NCI-H2029 treated with DMSO at 0.1 percent for 48 hours (cell line): Measurements from ENCODE around the gene MSRB2.

Source experiments
- DNase-seq: peaks from one replicate; lab custom pipeline; 2025; lab: John Stamatoyannopoulos, UW

The MSRB2 gene

DNA sequence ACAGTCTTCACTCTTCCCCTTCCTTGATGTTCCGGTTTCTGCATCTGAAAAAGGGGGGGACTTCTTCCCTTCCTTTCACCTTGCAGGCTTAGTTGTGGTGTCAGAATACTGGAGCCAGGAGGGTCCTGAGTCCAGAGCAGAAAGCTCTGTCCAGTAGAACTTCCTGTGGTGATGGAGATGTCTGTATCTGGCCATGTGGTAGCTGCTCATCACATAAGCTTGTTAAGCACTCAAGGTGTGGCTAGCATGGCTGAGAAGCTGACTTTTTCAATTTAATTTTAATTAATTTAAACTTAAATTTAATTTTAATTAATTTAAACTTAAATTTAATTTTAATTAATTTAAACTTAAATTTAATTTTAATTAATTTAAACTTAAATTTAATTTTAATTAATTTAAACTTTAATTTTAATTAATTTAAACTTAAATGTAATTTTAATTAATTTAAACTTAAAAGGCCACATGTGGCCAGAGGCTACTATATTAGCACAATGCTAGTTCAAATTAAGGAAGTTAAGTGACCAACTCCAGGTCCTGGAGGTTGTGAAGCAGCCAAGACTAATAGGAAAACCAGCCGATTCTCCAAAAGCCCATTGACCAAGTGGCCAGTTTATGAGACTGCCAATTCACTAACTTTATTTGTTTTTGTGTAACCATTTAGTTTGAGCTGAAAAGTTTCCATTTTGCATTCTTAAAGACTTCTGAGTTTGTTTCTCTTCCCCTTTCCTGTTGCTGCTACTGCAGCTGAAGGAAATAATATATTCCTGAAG, 16.3 kb downstream of the MSRB2 start:
- no peak for DNase-seq

DNA sequence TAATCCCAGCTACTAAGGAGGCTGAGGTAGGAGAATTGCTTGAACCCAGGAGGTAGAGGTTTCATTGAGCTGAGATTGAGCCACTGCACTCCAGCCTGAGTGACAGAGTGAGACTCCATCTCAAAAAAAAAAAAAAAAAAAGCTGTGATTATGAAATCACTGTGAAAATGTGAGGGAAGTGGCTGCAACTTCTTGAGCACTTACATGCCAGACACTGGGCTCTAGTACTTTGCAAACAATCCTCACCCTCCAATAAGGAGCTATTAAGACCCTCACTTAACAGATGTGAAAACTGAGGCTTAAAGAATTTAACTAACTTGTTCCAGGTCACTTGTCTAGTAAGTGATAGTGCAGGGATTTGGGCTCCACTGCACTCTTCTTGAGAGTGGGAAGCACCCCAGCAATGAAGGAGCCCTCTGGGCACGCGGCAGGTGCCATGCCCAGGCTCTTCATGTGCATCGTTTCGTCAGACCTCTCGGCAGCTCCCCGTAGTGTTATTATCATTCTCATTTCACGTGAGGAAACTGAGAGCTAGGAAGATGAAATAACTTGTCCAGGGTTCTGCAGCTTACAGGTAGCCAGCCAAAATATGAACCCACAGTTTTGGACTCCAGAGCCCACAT, 19.0 kb downstream of the MSRB2 start:
- no peak for DNase-seq

DNA sequence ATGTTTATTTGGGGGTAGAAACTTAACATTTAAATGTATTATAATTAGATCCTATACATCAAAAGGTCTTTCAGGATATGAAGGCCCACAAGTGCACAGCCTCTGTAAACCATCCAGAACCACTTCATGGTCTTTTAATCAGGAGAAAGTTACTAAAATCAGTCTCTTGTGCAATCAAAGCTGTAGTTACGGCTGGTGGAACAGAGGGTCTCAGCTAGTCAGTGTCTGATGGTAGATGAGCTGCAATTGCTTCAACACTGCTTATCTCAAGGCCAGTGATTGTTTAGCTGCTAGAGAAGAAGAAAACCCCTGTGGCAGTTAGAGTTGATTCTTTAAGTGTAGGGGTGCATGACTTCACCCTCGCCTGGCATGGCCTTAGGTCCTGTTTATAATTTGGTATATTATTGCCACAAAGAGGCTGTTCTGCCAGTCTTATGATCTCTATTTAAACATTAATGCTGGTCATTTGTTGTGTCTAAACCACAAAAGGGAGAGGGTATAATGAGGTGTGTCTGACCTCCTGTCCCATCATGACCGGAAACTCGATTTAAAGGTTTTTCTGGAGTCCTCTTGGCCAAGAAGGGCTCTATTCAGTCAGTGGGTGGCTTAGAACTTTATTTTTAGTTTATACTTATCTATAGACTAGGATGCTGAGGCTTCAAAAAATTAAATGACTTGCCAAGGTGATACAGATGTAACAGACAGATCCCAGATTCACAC, 21.3 kb downstream of the MSRB2 start:
- DNase-seq = no peak

DNA sequence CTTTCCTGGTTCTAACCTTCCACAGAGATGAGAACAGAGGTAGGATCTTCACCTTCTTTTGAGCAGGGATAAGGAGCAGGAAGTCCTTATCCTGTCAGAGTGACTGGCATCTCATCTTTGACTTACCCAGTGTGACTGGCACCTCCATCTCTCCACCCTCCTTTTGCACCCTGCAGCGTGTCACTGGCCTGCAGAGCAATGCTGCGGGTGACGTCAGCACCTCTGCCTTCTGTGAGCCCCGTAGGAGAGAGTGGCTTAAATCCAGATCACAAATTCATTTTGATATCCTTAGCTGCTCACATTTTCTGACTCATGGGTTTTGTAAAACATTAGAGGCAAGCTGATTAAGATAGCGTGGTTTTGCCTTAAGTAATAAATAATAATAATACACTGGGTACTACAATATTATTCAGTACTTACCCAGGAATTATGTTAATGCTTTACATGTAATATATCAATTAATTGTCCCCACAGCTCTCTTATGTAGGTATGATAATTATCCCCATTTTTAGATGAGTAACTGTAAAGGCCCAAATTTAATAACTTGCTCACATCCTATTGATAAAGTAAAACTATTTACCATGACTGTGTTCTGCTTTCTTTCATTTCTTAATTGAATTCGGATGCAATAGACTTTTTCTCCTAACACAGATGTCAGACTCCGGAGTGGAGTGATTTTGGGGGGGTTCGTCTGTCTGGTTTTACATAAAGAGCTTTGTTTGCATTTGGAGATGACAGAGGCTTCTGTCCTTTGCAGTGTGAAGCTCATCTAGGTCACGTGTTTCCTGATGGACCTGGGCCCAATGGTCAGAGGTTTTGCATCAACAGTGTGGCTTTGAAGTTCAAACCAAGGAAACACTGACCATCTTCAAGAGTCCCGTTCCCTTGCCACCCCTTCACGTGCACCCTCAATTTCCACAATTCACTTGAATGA, 24.9 kb downstream of the MSRB2 start:
- no peak for DNase-seq

DNA sequence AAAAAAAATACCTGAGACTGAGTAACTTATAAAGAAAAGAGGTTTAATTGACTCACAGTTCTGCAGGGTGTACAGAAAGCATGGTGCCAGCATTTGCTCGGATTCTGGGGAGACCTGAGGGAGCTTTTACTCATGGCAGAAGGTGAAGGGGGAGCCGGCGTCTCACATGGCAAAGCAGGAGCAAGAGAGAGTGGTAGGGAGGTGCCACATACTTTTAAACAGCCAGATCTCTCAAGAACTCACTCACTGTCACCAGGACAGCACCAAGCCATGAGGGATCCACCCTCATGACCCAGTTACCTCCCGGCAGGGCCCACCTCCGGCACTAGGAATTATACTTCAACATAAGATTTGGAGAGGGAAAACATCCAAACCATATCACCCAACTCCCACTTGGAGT, 25.8 kb downstream of the MSRB2 start:
- no peak for DNase-seq

DNA sequence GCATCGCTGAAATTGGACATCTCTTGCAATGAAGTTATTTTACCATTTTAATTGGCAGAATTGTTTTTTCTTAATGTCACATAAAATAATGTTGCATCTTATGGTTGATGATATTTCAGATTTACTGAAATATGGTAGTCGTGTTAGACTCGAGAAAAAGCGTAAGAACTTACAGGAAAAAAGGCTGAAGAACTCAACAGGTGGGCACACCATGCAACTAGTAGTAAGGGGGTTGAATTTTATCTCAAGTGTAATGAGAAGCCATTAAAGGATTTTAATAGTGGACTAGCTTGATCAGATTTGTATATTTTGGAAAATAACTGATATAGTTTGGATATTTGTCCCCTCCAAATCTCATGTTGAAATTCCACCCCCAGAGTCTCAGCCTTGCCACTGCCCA, 41.1 kb downstream of the MSRB2 start:
- DNase-seq = no peak

DNA sequence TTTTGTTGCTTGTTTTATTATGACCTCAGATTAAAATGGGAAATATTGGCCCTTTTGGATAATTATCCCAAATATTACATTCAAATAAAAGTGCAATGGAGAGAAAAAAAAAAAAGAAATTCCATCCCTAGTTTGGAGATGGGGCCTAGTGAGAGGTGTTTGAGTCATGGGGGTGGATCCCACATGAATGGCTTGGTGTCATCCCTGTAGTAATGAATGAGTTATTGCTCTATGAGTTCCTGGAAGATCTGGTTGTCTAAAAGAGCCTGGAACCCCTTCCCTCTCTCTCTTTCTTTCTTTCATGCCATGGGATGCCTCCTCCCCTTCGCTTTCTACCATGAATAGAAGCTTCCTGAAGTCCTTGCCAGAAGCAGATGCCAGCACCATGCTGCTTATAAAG, 44.3 kb downstream of the MSRB2 start:
- DNase-seq = no peak

DNA sequence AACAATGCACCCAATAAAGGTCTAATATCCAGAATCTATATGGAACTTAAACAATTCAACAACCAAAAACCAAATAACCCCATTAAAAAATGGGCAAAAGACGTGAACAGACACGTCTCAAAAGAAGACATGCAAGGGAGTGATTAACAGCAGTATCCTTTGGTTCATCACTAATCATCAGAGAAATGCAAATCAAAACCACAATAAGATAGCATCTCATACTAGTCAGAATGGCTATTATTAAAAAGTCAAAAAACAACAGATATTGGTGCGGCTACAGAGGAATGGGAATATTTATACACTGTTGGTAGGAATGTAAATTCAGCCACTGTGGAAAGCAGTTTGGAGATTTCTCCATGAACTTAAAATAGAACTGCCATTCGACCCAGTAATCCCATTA, 46.6 kb downstream of the MSRB2 start:
- no peak for DNase-seq

DNA sequence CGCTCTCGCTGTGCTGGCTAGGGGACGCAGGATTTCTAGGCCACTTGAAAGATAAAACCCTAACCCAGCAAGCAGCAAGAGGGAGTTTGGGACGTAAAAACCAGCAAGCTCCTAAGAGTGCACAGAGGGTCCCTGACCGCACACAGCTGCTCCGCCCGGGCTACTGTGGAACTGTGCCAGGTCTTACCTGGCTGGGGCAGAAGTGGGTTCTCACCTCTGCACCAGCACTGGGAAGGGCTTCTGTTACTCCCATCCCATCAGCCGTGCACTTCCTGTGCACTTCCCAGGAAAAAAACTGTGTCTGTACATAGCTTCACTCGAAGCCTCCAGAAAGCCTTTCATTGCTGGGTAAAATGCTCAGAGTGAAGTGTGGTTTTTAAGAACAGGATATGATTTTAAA, 50.9 kb downstream of the MSRB2 start:
- DNase-seq = no peak

DNA sequence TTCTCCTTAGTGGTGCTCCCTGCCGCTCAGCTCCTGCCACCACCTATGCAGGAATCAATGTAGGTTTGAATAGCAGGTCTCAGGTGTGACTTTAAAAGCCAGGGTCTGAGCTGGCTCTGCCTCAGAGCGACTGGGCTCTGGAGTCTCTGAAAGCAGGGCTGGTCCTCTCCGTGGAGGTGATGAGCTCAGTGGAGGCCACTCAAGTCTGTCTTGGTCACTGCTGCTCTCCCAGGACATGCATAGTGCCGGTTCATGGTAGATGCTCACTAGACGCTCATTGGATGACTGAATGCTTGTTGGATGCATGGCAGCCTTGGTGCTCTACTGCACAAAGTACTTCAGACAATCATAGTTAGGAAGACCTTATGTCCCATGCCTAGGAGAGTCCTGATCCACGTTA, 51.7 kb downstream of the MSRB2 start:
- no peak for DNase-seq

DNA sequence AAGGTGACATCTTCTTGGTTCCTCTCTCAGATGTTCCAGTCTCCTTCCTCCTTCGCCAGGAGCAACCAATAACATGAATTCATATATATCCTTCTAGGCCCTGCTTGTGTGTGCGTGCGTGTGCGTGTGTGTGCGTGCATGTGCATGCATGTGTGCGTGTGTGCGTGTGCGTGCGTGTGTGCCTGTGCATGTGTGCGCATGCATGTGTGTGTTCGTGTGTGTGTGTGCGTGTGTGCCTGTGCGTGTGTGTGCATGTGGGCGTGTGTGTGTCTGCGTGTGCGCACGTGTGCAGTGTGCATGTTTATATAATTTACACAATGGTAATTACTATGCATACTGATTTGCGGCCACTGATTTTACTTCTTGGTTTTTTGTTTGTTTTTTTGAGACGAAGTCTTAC, 52.8 kb downstream of the MSRB2 start:
- no peak for DNase-seq

DNA sequence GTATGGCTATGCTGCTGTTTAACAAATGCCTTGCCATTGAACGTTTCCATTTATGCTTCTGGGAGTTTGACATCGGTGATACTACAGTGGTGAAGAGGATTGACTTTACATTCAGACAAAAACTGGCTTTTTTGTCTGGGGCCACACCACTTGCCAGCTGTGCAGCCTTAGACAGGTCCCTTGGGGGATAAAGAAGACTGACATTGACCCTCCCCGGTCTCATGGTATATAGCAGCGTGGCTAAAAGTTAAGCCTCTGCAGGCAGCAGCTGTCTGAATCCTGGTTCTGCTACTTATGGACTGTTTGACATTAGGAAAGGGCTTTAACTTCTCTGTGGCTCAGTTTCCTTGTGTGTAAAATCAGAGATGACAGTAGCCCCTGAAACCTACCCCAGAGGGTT, 54.7 kb downstream of the MSRB2 start:
- DNase-seq = no peak

DNA sequence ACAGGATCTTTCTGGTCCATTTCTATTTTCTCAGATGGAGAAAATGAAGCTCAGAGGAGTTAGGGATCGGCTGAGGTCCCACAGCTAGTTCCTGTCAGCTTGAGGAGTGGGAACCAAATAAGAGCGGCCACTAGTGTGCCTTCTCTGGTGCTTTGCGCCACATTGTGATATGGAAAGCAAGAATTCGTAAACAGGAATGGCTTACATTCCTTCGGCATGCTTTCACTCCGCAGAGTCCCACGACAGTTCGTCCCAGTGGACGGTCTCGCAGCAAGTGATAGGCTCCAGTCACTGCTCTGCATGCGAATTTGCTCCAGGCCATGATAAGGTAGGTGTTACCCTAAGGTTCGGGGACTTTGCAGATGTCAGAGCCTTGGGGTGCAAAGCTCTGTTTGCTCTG, 55.2 kb downstream of the MSRB2 start:
- no peak for DNase-seq

DNA sequence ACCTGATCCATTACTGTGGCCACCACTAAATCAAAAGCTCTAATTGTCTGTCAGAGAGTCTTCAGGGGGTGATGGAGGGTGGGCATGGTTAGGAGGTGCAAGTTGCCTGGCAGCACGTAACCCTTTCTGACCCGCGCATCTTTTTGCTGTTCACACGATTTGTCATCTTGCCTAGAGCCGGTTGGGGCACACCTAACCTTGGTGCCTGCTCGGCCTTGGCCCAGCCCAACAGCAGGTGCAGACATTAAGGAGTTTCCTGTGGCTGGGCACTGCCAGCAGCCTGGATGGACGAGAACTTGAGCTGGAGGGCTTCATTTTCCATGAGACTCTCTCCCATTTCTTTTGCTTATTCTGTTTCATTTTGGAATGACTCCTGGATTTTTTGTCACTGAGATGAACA, 55.7 kb downstream of the MSRB2 start:
- DNase-seq = no peak

DNA sequence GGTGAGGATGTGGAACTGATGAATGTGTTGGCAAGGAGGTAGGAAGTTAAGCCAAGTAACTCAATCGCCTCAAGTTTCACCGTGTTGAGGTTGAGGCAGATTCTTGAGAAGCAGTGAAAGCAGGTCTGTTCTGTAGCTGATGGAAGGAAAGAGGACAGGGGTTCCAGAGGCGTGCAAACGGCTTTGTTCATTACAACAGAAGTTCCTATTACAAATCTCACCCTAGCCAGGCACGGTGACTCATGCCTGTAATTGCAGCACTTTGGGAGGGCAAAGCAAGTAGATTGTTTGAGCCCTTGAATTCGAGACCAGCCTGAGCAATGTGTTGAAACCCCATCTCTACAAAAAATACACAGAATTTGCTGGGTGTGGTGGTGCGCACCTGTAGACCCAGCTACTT, 59.8 kb downstream of the MSRB2 start:
- DNase-seq = no peak

DNA sequence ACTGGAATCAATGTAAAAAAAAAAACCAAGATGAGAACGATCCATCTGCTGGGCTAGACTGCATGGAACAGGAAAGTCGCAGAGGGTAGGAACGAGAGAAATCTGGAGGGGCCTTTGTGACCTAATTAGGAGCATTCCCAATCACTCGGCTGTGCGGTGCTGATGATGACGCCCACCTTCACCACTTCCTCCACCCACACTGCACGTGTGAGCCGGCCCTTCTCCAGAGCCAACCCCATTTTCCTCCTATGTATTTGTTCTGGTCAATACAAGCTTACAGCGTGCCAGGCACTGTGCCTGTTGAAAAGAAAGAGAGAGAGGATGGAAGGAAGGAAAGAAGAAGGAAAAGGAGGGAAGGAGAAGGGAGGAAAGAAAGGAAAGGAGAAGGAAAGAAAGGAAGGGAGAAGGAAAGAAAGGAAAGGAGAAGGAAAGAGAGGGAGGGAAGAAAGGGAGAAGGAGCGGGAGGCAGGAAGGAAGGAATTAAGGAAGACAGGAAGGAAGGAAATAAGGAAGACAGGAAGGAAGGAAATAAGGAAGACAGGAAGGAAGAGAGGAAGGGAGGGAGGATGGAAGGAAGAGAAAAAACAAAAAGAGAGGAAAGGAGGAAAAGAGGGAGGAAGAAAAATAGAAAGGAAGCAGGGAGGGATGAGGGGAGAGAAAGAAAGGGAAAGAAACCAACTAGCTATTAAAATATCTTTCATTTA, 61.2 kb downstream of the MSRB2 start:
- no peak for DNase-seq

DNA sequence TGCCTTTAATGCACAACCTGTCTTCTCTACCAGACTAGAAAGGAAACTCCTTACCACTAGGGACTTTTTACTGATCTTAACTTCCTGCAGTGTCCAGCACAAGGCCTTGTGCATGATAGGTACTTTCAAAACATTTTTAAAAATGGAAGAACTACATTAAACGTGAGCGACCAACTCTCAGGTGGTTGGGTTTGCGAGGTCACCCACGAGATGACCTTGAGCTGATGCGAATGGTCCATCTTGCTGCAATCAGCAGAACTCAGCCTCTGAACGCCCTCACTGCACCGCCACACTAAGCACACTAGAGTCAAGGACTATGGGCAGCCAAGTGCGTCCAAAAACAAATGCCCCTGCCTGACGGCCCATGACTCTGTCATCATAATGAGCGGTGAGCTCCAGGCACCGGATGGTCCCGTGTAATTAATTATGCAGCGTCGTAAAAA, 61.9 kb downstream of the MSRB2 start:
- no peak for DNase-seq

DNA sequence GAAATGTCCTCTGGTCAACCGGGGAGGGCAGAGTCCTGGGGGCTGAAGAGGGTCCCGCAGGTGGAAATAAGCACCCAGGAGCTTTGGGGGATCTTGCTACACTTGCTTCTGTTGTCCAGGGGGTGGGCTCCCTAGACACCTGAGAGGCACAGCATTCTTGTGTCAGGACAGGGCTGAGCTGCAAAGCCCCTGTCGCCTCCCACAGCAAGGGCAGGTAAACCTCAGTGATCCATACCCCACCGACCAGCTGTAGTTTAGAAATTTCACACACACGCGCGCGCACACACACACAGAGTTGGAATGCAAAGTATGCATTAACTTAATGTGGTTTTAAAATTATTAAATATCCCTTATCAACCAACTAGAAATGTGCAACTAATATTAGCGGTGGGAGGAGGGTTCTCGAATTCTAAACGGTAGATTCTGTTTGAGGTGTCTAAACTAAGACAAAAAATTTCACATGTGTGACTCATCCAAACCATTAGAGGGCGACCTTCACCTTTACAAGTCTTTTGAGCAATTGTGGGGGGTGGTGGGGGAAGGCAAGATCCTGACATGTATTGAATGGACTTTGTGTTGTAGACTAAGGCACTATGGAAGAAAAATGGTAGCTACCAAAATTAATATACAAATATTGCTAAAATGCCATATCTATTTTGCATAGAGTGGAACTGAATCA, 62.5 kb downstream of the MSRB2 start:
- peak; percentile 13 for DNase-seq

DNA sequence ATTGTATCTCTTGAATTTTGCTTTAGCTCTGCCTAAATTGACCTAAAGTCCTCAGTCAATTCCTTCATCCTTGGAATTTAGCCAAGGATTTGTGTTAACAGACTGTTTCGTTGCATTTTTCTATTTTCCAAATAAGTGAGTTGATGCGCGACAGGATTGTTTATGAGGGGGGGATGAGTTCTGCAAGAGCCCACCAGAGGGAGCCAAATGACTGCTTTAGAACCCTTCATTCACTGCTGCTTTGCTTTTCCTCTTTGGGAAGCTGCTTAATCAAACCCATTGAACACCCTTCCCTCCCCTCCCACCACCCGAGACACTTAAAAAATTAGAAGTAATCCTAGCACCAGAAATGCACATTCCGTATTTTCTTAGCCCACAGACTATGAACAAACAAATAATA, 63.0 kb downstream of the MSRB2 start:
- DNase-seq = no peak

DNA sequence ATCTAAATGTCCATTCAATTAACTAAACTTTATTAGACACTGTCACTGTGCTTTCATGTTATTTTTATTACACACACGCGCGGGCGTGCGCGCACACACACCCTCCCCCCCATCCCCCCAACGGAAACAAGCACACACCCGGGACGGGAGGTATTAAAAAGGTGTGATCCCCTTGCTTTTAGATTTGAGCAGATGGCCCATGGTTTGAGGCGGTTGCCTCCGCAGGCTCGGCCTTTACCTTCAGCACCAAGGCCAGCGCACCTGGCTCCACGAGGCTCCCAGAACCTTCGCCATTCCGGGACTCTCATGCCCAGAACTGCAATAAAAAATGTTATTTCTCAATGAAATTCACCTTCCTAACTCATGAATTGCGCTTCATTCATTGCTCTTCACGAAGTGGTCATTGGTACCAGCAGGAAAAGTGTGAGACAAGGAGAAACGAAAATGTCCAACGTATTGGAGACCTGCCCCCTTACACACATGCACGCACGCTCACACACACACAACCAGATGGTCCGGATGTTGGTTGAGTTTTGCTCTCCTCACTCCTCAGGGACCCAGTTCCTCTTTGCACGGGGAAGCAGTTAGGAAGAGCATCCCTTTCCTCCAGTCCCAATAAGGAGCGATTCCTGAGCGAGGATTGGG, 76.0 kb downstream of the MSRB2 start:
- no peak for DNase-seq
